Hindlimb muscle (tissue), 1 donor: ENCODE measurements around the gene KCTD11. TPM values are rescaled to one million over a fixed set of nuclear protein-coding genes. Genes with fewer than 3 reads are reported as not detected.

Source experiments
- DNase-seq: peaks from one replicate; pipeline ENCODE4 v3.0.0-alpha.2; 2013
- polyA plus RNA-seq: library from polyadenylated mRNA; unstranded; fragments of 120-200 nt; gene quantifications from one replicate; pipeline ENCODE4 v1.2.1, GENCODE V29; 2013; ENCODE audit not compliant: insufficient read length

The KCTD11 gene
- 8.9 TPM for polyA plus RNA-seq

DNA sequence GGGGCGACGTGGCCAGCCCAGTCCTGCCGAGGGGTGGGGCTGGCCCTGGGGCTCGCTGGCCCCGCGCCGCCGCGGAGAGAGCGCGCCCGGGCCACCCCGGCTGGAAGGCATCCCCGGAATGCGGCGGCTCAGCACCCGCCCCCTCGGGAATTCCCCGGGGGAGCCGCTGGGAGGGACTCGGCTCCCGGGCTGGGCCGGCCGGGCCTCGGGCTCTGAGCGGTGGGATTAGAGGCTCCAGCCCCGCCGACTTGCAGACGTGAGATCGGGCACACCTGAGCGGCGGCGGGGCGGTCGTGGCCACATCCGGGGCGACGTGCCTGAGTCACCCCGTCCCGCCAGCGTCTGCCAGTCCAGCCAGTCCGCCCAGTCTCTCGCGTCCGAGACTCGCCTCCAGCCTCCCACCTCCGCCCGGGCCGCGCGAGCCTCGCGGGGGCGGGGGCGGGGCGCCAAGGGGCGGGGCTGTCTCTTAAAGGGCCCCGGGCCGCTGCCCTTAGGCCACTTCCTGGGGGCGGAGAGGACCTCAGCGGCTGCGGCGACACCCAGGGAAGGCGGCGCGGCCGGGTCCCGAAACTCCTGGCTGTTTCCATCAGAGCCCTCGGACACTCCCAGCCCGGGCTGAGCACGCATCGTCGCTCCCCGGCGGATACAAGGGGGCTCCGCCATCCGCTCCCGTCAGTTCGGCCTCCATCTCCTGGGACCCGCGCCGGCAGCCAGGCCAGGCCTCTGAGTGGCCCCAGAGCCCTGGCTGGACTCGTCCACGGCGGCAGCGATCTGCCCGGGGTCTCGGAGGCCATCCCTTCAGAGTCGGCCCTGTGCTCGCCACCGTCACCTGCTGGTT, at the start of gene KCTD11:
Gene KCTD11, plus strand, starts transcription at position 498 of the 838 bp plus-strand sequence.
- peak; percentile 79 for DNase-seq

DNA sequence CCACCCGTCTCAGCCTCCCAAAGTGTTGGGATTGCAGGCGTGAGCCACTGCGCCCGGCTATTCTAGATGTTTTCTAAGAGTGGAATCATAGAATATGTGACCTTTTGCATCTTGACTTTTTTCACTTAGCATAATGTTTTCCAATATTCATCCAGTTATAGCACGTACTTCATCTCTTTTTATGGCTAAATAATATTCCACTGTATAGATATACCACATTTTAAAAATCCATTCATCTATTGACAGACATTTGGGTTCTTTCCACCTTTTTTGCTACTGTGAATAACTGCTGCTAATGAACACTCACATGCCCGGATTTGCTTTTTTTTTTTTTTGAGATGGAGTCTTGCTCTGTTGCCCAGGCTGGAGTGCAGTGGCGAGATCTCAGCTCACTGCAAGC, 47.8 kb upstream of the KCTD11 start:
- DNase-seq = no peak

DNA sequence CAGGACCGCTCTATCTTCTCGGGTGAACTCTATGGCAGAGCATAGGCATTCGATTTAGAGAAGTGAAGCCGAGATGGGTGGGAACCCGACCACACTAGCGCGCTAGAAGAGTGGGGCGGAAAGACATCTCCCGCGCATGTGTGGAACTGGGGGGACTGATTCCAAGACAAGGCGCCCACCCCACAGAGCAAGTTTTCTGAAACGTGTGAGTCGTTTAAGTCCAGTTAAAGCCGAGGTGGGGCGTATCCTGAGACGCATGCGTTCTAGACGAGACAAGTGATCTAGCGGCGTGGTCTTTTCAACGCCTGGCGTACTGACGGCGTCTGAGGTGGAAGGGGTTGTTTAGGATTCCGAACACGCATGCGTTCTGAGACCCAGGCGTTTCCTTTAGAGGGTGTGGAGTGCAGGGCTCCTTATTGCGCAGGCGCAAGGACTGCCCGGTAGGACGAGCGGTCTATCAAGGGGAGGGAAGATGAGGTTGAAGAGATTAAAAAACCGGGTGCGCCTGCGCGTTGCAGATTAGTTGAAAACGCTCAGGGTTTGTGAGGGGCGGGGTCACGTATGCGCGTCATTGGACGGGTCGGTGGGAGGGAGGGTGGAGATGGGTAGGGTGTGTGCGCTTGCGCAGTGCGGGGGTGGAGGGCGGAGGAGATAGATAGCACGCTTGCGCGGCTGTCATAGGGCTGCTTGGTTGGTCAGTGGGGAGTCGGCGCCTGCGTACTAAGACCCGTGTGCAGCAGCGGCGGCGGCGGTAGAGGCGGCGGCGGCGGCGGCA, 44.9 kb upstream of the KCTD11 start, which contains the start of gene EIF5A:
Gene EIF5A, plus strand, starts transcription at position 718 of the 775 bp plus-strand sequence. CDS start 2,008 bp downstream, outside the sequence.
- peak; percentile 100 for DNase-seq

DNA sequence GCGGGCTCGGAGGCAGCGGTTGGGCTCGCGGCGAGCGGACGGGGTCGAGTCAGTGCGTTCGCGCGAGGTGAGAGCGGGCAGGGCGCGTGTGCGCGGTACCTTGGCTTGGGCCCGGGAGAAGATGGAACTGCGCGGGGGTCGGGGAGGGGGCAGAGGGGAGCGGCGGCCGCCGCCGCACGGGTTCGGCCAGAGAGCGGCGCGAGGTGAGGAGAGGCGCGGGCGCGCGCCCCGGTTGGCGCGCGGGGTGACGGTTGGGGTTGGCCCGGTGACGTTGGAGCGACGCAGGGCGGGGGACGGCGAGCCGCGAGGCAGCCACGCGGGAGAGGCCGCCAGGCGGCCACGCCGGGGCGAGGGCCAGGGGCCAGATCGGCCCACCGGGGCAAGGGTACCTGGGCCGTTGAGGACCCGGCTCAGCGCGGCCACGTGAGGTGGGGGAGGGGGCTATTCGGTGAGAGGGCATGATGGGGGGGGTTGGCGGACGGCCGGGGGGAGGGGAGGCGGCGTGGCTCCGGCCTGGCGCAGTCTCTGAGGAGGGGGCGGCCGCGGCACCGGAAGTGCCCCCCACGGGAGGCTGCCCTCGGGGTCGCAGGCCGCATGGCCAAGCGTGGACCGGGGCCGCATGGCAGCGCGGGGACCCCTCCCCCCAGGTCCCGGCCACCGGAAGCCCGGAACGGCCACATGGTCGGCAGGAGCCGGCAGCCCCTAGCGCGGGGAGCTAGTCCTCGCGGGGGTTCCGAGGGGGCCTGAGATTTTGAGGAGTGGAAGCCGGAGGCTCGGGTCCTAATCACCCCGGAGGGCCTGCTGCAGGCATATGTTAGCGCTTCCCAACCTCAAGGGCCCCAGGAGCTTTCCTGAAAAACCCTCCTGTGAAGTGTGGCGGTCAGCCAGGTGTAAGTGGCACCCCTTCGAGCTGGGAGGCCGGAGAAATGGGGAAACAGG, 44.0 kb upstream of the KCTD11 start:
- peak; percentile 64 for DNase-seq

DNA sequence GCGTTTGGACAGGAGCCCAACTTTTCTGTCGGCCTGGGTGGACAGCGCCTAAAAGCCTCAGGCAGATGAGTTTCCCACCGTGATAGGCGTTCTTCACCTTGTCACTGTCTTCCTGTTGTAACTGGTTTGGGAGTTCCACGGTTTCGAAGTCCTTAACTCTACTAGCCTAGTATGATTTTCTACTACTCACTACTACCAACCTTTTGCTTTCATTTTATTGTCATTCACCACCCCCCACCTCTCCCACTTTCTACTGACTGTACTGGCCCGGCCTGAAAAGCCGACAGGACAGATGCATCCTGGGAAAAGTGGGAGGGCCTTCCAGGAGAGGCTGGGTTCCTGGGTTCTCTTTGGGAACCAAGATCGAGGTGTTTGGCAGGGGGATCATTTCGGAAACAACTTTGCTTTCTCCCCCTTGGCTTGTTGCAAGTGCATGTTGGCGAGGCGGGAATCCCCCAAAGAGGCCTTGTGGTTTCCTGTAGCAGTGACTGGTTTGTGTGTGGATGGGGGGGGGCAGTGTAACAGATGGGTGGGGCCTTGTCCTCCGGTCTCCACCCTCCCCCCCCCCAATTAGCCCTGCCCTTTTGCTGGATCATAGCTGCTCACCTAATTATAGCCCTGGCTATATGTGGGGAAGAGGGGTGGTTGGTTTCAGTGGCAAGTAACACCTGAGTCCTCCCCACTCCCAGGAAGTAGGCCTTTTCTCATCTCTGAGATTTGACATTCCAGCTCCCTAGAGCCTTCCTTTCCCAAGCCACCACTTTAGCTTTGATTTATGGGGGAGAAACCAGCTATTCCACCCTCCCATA, 43.1 kb upstream of the KCTD11 start:
- DNase-seq = peak; percentile 77

DNA sequence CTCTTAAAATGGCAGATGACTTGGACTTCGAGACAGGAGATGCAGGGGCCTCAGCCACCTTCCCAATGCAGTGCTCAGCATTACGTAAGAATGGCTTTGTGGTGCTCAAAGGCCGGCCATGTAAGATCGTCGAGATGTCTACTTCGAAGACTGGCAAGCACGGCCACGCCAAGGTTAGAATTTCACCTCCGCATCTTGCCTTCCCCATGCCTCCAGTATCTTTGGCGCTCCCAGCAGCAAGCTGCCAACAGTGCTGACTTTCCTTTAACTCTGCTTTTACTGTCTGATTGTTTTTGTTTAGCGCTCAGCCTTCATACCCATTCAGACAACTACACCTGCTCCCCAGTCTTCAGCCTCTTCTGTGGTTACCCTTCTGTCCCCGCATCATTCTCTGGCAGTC, 42.3 kb upstream of the KCTD11 start:
- DNase-seq = no peak

DNA sequence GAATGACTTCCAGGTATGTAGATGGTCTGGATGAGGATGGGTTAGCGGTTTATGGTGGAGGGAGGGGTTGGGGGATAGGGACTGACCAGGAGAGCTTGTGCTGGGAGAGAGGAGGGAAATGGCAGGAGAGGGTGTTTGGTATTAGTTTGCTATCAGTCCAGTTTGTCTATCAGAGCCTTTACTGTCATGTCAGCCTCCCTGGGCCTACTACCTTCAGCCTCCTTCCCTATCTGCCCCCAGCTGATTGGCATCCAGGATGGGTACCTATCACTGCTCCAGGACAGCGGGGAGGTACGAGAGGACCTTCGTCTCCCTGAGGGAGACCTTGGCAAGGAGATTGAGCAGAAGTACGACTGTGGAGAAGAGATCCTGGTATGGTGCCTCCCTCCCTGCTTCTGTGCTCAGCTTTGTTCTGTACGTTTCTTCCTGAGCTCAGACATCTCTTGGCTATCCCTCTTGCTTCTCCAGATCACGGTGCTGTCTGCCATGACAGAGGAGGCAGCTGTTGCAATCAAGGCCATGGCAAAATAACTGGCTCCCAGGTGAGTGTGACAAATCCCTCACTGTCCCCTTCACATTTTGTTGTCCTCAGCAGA, 40.8 kb upstream of the KCTD11 start:
- no peak for DNase-seq

DNA sequence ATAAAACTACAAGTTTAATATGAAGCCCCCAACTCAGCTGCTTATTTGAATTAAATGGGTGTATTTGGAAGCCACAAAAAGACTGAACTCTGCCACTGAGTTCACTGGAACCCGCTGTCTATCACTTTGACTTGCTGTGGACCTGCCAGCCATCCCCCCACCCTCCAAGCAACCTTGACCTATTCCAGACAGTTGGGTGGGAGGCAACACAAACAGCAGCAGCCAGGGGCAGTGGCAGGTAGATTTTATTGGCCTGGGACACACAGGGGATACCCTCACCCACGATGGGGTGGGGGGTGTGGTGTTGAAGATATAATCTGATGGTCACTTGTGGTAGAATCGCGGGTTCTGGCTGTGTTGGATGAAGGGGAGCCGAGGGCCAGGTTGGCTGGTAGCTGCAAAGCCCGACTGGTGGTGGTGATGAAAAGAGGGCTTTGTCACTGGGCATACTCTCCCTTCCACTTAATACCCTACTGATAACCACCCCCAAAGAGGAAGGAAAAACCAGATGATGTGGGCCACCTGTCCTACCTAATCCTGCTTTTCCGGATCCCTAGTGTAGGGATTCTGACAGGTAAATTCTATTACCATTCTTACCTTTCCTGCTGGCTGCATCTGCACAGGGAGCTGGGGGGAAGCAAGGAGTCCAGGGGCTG, 39.4 kb upstream of the KCTD11 start:
- DNase-seq = no peak

DNA sequence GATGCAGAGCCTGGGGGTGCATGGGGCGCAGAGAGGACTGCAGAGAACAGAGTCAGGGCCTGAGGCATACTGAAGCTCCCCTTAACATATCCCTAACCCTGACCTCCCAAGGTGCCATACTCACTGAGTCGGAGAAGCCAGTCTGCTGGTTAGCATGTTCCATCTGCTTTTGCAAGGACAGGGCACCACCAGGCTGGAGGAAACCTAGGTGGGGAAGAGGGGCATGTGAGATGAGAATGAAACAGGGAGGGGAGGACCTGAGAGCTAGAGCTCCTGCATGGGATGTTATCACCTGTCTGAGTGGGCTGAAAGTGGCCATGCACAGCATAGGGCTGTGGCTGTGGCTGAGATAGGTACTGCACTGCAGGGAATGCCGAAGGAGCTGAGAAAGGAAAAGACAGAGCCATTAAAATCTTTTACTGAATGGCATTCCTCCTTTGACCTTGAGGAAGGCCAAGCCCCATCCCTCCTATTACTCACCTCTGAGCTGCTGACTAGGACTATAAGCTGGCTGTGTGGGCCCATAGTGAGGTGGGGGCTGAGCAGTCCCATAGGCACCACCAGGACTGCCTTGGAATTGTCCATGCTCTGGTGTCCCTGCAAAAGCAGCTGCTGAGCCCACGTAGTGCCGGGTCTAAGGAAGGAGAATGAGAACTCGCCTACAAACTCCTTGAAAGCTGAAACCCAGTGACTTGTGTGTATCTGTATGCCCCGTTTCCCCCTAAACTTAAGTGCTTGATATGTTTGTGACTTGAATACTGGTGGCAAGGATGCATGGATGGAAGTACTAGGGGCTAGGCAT, 38.7 kb upstream of the KCTD11 start:
- DNase-seq = no peak

DNA sequence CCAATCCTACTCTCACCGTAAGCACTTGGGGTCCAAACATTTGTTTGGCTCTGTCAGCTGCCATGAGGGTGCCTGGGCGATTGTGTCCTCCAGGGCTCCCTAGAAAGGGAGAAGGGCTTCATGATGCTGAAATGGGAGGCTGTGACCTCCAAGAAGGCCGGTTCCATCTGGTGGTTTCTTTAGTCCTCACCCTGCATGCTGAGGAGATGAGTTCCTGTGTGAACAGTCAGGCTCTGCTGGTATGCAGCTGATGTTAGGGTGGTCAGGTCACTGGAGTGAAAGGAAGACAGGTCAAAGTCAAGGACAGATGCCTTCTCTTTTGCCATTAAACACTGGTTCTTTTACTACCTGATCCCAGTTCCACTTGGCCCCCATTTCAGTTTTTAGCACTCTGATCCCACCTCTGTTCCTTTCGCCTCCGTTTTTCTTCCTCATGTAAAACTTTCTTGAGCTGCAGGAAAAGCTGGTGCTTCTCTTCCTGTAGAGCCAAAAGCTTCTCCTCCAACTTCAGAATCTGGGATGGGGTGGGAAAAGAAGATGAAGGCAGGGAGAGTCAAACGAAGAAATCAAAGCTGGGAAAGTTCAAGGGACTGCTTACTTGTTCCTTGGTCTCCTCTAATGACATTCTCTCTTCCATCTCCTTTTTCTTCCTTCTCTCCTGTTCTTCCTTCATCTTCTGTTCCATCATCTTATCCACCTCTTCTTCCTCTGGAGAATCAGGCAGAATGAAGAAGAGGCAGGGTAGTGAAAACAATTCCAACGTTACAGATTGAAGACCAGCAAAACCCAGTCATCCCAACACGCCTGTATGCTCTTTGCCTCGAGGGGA, 37.9 kb upstream of the KCTD11 start:
- DNase-seq = no peak

DNA sequence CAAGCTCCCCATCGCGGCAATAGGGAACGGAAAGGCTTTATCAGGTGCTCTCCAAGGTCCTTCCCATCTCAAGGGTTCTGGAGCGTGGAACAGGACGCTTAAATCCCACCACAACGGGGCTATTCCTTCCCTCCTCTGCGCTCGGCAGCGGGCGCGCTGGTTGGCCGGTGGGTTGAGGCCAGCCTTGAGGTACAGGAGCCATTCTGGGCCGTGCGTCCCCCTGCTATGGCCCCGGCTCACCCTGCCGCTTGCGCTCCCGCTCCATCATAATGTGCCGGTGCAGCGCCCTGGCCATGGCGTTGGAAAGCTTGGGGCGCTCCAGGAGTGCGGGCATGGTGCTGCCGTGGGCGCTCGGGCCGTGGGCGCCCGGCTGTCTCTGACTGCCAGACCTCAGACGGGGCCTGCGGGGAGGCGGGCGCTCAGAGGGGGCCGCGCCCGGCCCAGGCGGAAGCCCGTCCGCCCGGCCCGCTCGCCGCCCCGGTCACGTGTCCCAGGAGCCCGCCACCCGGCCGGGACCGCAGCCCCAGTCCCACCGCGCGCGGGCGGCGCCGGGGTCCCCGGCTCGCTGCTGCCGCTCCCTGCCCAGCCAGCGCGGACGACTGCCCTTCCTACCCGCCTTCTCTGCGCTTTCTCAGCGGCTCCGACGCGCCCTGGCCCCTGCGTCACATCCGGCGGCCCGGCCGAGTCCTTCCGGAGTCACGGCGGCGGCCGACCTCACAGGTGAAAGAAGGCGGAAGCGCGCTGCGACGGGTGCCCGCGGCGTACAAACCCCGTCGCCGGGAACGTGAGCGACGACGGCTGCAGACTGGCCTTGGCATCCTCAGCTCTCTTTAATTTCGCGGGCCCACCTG, 37.0 kb upstream of the KCTD11 start, which contains the start of gene GPS2:
Gene GPS2, minus strand, starts transcription at position 642 of the 851 bp plus-strand sequence. Its CDS starts 308 bp downstream, at position 334.
- peak; percentile 90 for DNase-seq

DNA sequence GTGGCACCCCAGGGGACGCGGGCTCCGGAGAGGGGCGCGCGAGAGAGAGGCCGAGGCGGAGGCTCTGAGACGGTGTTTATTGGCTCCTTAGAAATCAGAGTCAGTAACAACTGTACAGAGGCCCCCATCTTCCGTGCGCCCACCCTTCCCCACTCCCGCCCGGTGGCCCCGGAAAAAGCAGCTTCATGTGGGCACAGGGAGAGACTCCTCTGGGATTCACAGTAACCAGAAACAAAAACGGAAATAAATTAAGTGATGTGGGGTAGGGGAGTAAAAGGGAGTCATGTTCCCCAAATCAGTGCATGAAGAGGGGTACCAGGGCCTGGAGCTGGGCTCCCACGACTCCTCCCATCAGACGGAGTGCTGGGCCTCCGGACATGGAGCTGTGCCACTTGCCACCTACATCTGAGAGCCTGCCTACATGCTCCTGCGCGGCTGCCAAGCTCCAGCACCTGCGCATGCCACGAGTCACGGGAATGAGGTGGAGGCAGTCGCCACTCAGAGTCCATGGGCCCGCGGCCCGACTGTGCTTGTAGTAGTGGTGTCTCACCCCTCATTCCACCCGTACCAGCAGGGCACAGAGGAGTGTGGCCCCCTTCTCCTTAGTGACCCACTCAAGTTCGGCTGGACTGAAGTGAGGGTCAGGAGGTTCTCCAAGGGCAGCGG, 36.3 kb upstream of the KCTD11 start:
- no peak for DNase-seq

DNA sequence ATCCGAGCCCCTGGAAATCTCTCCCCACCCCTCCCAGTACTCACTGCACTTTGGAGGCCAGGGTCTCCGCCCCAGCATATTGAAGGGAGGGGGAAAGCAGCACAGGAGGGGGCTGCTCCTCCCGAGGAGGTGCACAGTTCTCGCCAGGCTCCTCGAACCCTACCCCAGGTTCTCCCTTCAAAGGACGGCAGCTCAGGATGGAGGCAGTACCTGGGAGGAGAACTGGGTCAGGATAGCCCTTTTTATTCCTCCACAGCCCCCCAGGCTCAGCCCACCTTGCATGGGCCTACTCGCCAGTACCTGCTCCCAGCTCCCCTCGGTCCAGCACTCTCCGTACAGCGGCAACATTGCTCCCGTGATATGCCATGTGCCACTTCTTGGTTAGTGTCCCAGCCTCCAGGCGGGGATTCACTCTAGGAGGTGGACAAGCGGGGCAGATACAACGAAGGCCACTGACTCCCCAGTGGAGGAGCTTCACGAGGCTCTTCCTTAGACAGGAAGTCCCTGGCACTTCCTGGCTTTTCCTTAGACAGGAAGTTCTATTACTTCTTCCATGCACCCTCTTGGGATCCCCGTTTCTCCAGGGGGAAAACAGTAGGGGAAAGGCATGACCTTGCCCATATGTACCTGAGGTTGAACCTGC, 34.7 kb upstream of the KCTD11 start:
- no peak for DNase-seq

DNA sequence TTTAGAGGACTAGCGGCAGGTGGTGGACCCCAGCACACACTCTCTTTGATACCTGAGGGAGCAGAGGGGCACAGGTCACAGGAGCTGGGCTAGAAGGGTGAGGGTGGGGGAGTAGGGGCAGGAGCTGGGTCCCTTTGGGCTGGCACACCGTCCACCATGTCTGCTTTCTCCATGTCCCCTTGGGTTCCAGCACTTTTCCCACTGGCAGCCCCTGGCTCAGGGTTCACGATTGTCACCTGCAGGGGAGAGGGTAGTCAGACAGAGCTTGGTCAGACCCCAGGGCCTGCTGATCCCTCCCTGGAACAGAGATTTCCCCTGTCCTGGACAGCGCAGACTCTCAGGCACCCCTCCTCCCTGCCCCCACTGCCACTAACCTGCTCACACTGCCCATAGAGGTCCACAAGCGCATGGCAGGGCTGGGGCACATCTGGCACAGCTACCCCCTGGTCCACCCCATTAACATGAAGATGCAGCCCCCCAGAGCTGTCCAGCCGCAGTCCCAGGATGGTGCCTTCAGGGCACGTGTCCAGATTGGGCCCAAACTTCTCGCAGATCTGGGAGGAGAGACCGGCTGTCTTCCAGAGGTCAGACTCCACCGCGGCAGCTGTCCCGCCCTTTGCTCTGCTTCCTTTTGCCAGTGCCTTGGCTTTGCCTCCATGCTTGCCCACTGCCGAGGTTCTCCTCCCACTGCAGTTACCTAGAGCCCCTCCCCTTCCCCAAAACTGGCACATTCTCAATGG, 33.7 kb upstream of the KCTD11 start:
- DNase-seq = no peak

DNA sequence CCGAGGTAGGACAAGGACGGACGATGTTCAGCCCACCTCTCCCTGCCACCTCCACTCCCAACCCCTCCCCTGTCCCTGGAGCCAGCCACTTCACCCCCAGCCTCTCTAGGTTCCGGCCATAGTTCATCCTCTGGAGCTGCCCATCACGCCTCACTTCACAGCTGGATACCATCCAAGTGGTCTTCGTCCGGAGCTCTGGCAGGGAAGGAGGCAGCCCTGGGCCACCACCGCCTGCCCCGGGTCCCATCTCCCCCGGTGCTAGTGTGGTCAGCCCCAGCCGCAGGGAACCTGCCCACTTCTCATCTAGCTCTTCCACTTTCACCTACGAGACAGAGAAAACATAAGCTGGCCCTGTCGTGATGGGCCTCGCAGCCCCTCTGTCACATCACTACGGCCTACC, 30.5 kb upstream of the KCTD11 start:
- no peak for DNase-seq
